GDM1 (cell line): ENCODE results near the gene PCDHA13.
A peak's percentile ranks its signal among the peaks of the same experiment; 100 is the strongest.
"Not testable (repeated sequence)": the region's sequence is repeated elsewhere in the genome, so short reads cannot be mapped to it uniquely, and the experiment has no call there.

ENCODE experiments used
- DNase-seq: peaks from one replicate; lab custom pipeline; 2025; lab: John Stamatoyannopoulos, UW

The PCDHA13 gene

GRCh38 chr5:140881889-140882590, at the start of gene PCDHA13:
PCDHA13 (plus strand) TSS chr5:140882124; CDS start chr5:140882269, 145 bp downstream.
- DNase-seq = no peak

GRCh38 chr5:140833993-140834392, 47.9 kb upstream of the PCDHA13 start, which contains the start of gene PCDHA7:
PCDHA7 (plus strand) TSS chr5:140834269; CDS start chr5:140834384, 115 bp downstream.
- no peak for DNase-seq

- not testable (repeated sequence) for DNase-seq
Observed at GRCh38 chr5:140834439-140835008, 47.4 kb upstream of the PCDHA13 start.

- DNase-seq = no peak
Observed at GRCh38 chr5:140835622-140836510, 46.1 kb upstream of the PCDHA13 start.

- peak; percentile 16 for DNase-seq
Observed at GRCh38 chr5:140840978-140841962, 40.7 kb upstream of the PCDHA13 start, which contains the start of gene PCDHA8. PCDHA8 (plus strand) TSS chr5:140841187; CDS start chr5:140841322, 135 bp downstream.

GRCh38 chr5:140842798-140843733, 38.9 kb upstream of the PCDHA13 start:
- no peak for DNase-seq

GRCh38 chr5:140848139-140849102, 33.5 kb upstream of the PCDHA13 start, which contains the start of gene PCDHA9:
PCDHA9 (plus strand) TSS chr5:140848382; CDS start chr5:140848496, 114 bp downstream.
- not testable (repeated sequence) for DNase-seq

GRCh38 chr5:140849831-140850634, 31.9 kb upstream of the PCDHA13 start:
- not testable (repeated sequence) for DNase-seq

GRCh38 chr5:140855772-140856674, 25.9 kb upstream of the PCDHA13 start, which contains the start of gene PCDHA10:
PCDHA10 (plus strand) TSS chr5:140855897; CDS start chr5:140856049, 152 bp downstream.
- DNase-seq = no peak

- DNase-seq = no peak
Observed at GRCh38 chr5:140857177-140857986, 24.5 kb upstream of the PCDHA13 start.

- DNase-seq = no peak
Observed at GRCh38 chr5:140857987-140858240, 24.0 kb upstream of the PCDHA13 start.

GRCh38 chr5:140862441-140863295, 19.3 kb upstream of the PCDHA13 start:
- no peak for DNase-seq

GRCh38 chr5:140868721-140869554, 13.0 kb upstream of the PCDHA13 start, which contains the start of gene PCDHA11:
PCDHA11 (plus strand) TSS chr5:140868957; CDS start chr5:140869104, 147 bp downstream.
- DNase-seq = no peak

GRCh38 chr5:140869555-140869886, 12.4 kb upstream of the PCDHA13 start:
- no peak for DNase-seq
